DOHH2 (cell line): Measurements from ENCODE around the gene PDIK1L.

Experiments used
- H3F3A ChIP-seq: fragments of 200-600 bp; sonication (generic), shearing (Covaris generic); 2 replicates; pipeline ENCODE4 v1.6.0; 2016; ENCODE audit warnings: antibody characterized with exemption, mild to moderate bottlenecking; ENCODE audit not compliant: control insufficient read depth, insufficient read depth
- H3K27ac ChIP-seq: fragments of 200-600 bp; sonication (generic); 2 replicates; pipeline ENCODE4 v1.5.1; 2014; ENCODE audit warnings: low read depth, mild to moderate bottlenecking, low read length, moderate library complexity
- H3K27me3 ChIP-seq: fragments of 200-600 bp; sonication (generic); 2 replicates; pipeline ENCODE4 v1.6.1; 2014; ENCODE audit warnings: mild to moderate bottlenecking, low read length, mixed read lengths; ENCODE audit not compliant: control insufficient read depth
- H3K36me3 ChIP-seq: fragments of 200-600 bp; sonication (generic); 2 replicates; pipeline ENCODE4 v1.6.1; 2014; ENCODE audit warnings: mild to moderate bottlenecking, low read length, moderate library complexity, mixed read lengths; ENCODE audit not compliant: control insufficient read depth
- H3K4me1 ChIP-seq: fragments of 200-600 bp; sonication (generic); 2 replicates; pipeline ENCODE4 v1.6.1; 2014; ENCODE audit warnings: mild to moderate bottlenecking, low read length, mixed read lengths; ENCODE audit not compliant: control insufficient read depth
- H3K4me2 ChIP-seq: fragments of 200-600 bp; sonication (generic); 2 replicates; pipeline ENCODE4 v1.6.0; 2014; ENCODE audit warnings: mild to moderate bottlenecking, low read length, moderate library complexity
- H3K4me3 ChIP-seq: fragments of 200-600 bp; sonication (generic); 2 replicates; pipeline ENCODE4 v1.5.1; 2014; ENCODE audit warnings: mild to moderate bottlenecking, low read length, mixed read lengths
- H3K79me2 ChIP-seq: fragments of 200-600 bp; sonication (generic); 2 replicates; pipeline ENCODE4 v1.6.1; 2014; ENCODE audit warnings: mild to moderate bottlenecking, low read length, mixed read lengths; ENCODE audit not compliant: control insufficient read depth
- H3K9me2 ChIP-seq: fragments of 200-600 bp; sonication (generic); replicated peaks from 2 replicates; pipeline ENCODE4 v1.6.1; 2014; ENCODE audit warnings: mild to moderate bottlenecking, low read length, mixed read lengths; ENCODE audit not compliant: control insufficient read depth
- H3K9me3 ChIP-seq: fragments of 200-600 bp; sonication (generic); 2 replicates; pipeline ENCODE4 v1.6.1; 2014; ENCODE audit warnings: antibody characterized with exemption, low read length, mixed read lengths; ENCODE audit not compliant: control insufficient read depth, insufficient read depth
- H4K20me1 ChIP-seq: fragments of 200-600 bp; sonication (generic); 2 replicates; pipeline ENCODE4 v1.6.0; 2014; ENCODE audit warnings: low read depth, mild to moderate bottlenecking, antibody characterized with exemption, low read length, moderate library complexity; ENCODE audit not compliant: control insufficient read depth, insufficient read depth
- CTCF ChIP-seq: fragments of 200-600 bp; sonication (generic); IDR thresholded peaks from one replicate; pipeline ENCODE4 v1.5.1; 2014; ENCODE audit warnings: antibody characterized with exemption, mild to moderate bottlenecking, low read depth, low read length; ENCODE audit not compliant: poor library complexity, severe bottlenecking
- EZH2phosphoT487 ChIP-seq: fragments of 200-600 bp; sonication (generic); IDR thresholded peaks from 2 replicates; pipeline ENCODE4 v1.6.1; 2017; ENCODE audit warnings: borderline replicate concordance, mild to moderate bottlenecking, antibody characterized with exemption, low read length, moderate library complexity, mixed read lengths

The PDIK1L gene

GRCh38 chr1:26094076-26094669 lies 17.5 kb upstream of the PDIK1L start:
- H3K27ac ChIP-seq = no peak overlapping the region
- H3K4me3 ChIP-seq = no peak overlapping the region
- H3K36me3 ChIP-seq = no peaks in the 10 kb centered on the region

GRCh38 chr1:26094677-26095383 lies 16.8 kb upstream of the PDIK1L start:
- Histone ChIP-seq H3F3A (no peaks in the 10 kb centered on the region), H3K9me3 (no peaks in the 10 kb centered on the region), H3K27ac (no peak overlapping the region), H3K4me3 (no peak overlapping the region), H4K20me1 (no peaks in the 10 kb centered on the region), H3K4me2 (no peak overlapping the region), H3K4me1 (no peaks in the 10 kb centered on the region), H3K79me2 (no peaks in the 10 kb centered on the region), H3K9me2 (no peaks in the 10 kb centered on the region), H3K27me3 (peaks cover 16% of the 10 kb centered on the region), H3K36me3 (no peaks in the 10 kb centered on the region)
- TF ChIP-seq CTCF (no peak), EZH2phosphoT487 (no peak)

More at GRCh38 chr1:26094076-26094669, 17.5 kb upstream of the PDIK1L start:
- no peaks in the 10 kb centered on the region for H3K79me2 ChIP-seq
- no peak for TF ChIP-seq EZH2phosphoT487
- TF ChIP-seq CTCF = no peak
- no peak overlapping the region for H3K4me2 ChIP-seq
- no peaks in the 10 kb centered on the region for H3K4me1 ChIP-seq
- peaks cover 16% of the 10 kb centered on the region for H3K27me3 ChIP-seq
- H3K9me3 ChIP-seq = no peaks in the 10 kb centered on the region
- H3F3A ChIP-seq = no peaks in the 10 kb centered on the region
- H3K9me2 ChIP-seq = no peaks in the 10 kb centered on the region
- no peaks in the 10 kb centered on the region for H4K20me1 ChIP-seq

- Histone ChIP-seq H3K4me1 (no peaks in the 10 kb centered on the region), H3K9me2 (no peaks in the 10 kb centered on the region), H3K27ac (no peak overlapping the region), H3K4me3 (no peak overlapping the region), H3K79me2 (no peaks in the 10 kb centered on the region), H4K20me1 (no peaks in the 10 kb centered on the region), H3F3A (no peaks in the 10 kb centered on the region), H3K36me3 (no peaks in the 10 kb centered on the region), H3K9me3 (no peaks in the 10 kb centered on the region), H3K4me2 (no peak overlapping the region), H3K27me3 (peaks cover 16% of the 10 kb centered on the region)
- no peak for TF ChIP-seq EZH2phosphoT487
Observed at GRCh38 chr1:26096471-26096870, 15.2 kb upstream of the PDIK1L start.

- TF ChIP-seq EZH2phosphoT487 = no peak
- no peaks in the 10 kb centered on the region for H3F3A ChIP-seq
- H3K4me2 ChIP-seq = no peak overlapping the region
- H3K36me3 ChIP-seq = no peaks in the 10 kb centered on the region
- no peaks in the 10 kb centered on the region for H3K4me1 ChIP-seq
- H4K20me1 ChIP-seq = no peaks in the 10 kb centered on the region
- H3K9me3 ChIP-seq = no peaks in the 10 kb centered on the region
- H3K27me3 ChIP-seq = peaks cover 25% of the 10 kb centered on the region
- H3K9me2 ChIP-seq = no peaks in the 10 kb centered on the region
- H3K4me3 ChIP-seq = no peak overlapping the region
- no peak overlapping the region for H3K27ac ChIP-seq
- no peaks in the 10 kb centered on the region for H3K79me2 ChIP-seq
Observed at GRCh38 chr1:26097696-26098095, 13.9 kb upstream of the PDIK1L start.
